ENCODE data around the gene TYMP. TPM values are rescaled to one million over a fixed set of nuclear protein-coding genes. Genes with fewer than 3 reads are reported as not detected.

The TYMP gene
- total and polyA plus RNA-seq, 10 of the 15 experiments (the other 5 are each of a cell fraction or from before 2014, with no cell fraction given), result 0.42 to 57.8 (median 24.6) TPM

- CTCF ChIA-PET, result interaction anchor here (0.5 kb wide), 1 partner anchor 51 kb away, joined by 3 read pairs; no protein-coding TSS in a partner anchor
- FAIRE-seq, result no peak
- no TSS peak for BruUV-seq (replicated peaks)
- no peaks in the 10 kb centered on the region for H3K9me3 ChIP-seq (replicated peaks; ENCODE audit: control insufficient read depth, insufficient read depth, low read length)
- no peak overlapping the region for H3K9ac ChIP-seq (ENCODE audit: control insufficient read depth, insufficient read depth, low read length)
- POLR2A ChIA-PET, result interaction anchor here (0.6 kb wide), 1 partner anchor 29 kb away, joined by 3 read pairs; no protein-coding TSS in a partner anchor
- no peaks in the 10 kb centered on the region for H4K20me1 ChIP-seq (ENCODE audit: control insufficient read depth, insufficient read depth)
- no peak for DNase-seq (ENCODE audit: low read depth, low spot score)
- H3K4me1 ChIP-seq (ENCODE audit: control insufficient read depth, insufficient read depth, low read length), result peaks cover 4% of the 10 kb centered on the region
- no peak overlapping the region for H3K4me2 ChIP-seq (ENCODE audit: control insufficient read depth, insufficient read depth)
- in situ Hi-C loops (cut with MboI), result no loop called here
- no peak overlapping the region for H3K27ac ChIP-seq (ENCODE audit: control insufficient read depth, insufficient read depth)
- RAD21 ChIA-PET (ENCODE audit: unreplicated experiment), result no interaction called here
- H3K79me2 ChIP-seq (ENCODE audit: control insufficient read depth, insufficient read depth, low read length), result peaks cover 13% of the 10 kb centered on the region
- no peak overlapping the region for H2AFZ ChIP-seq (ENCODE audit: control insufficient read depth, low read depth, low read length)
- TF ChIP-seq TBL1XR1 (IDR thresholded peaks at IDR 0.05; ENCODE audit: low read depth, low read length) (no peak), IRF3 (IDR thresholded peaks at IDR 0.05) (no peak), MXI1 (IDR thresholded peaks at IDR 0.05; ENCODE audit: low read depth, low read length) (no peak), NFIC (IDR thresholded peaks at IDR 0.05; ENCODE audit: low read depth, low read length) (no peak), NFYA (IDR thresholded peaks at IDR 0.05; ENCODE audit: borderline replicate concordance, low read depth, low read length) (no peak), BMI1 (IDR thresholded peaks at IDR 0.05; ENCODE audit: borderline replicate concordance) (no peak), RFX5 (IDR thresholded peaks at IDR 0.05; ENCODE audit: low read depth, low read length) (no peak), TARDBP (IDR thresholded peaks at IDR 0.05; ENCODE audit: borderline replicate concordance) (no peak), RCOR1 (conservative IDR thresholded peaks at IDR 0.05; ENCODE audit: low read depth, low read length) (no peak), MTA3 (IDR thresholded peaks at IDR 0.05; ENCODE audit: borderline replicate concordance, low read length) (no peak), HDAC6 (IDR thresholded peaks at IDR 0.05; ENCODE audit: unreplicated experiment) (no peak), EZH2 (IDR thresholded peaks at IDR 0.05; ENCODE audit: borderline replicate concordance, control insufficient read depth, low read depth, low read length) (no peak), ZSCAN29 (IDR thresholded peaks at IDR 0.05) (no peak)
- H3K4me3 ChIP-seq, result no peak overlapping the region
- SMC1A ChIA-PET (ENCODE audit: uncharacterized antibody, unreplicated experiment), result interaction anchor here (1.7 kb wide), 1 partner anchor 118 kb away, joined by 4 read pairs; no protein-coding TSS in a partner anchor
- WGBS (ENCODE audit: insufficient coverage, insufficient replicate concordance, low lambda C conversion rate, missing lambda C conversion rate), result 86% methylated on average over 23 of the region's 24 CpGs
- no peak for ATAC-seq
- H3K36me3 ChIP-seq (ENCODE audit: control insufficient read depth in 2 of 2, insufficient read depth in 2 of 2, low read length in 1 of 2), result peaks cover 4 to 8% of the 10 kb centered on the region in 2 experiments; a peak in 3 of 4 replicates
- intact Hi-C loops (cut with micrococcal nuclease; ENCODE audit: unreplicated experiment), result no loop called here
- no peaks in the 10 kb centered on the region for H3K27me3 ChIP-seq (replicated peaks in 1 of 2; ENCODE audit: control insufficient read depth in 2 of 2, insufficient read depth in 2 of 2, low read length in 1 of 2)
Measured at GRCh38 chr22:50502628-50503474, 27.0 kb downstream of the TYMP start.
